Measurements from ENCODE around the gene OXCT2.
"Not testable (repeated sequence)": the region's sequence is repeated elsewhere in the genome, so short reads cannot be mapped to it uniquely, and the experiment has no call there.

The OXCT2 gene

DNA sequence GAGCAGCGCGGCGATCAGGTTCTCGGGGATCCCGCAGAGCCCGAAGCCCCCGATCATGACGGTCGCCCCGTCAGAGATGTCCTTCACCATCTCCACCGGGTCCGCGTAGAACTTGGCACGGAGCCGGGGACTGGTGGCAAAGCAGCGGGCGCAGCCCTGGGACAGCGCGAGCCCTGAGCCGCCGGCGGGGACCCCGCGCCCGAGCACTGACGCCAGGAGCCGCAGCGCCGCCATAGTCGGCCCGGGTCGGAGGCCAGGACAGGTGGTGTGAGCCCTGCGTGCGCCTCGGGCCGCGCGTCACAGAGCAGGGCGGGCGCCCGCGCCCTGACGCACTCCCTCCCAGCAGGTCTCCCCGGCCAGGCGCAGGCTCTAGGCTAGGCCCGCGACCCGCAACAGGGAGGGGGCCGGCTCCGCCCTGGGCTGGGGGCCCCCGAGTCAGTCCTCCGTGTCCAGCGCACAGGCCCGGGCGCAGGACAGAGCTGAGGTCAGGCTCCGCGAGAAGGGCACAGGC lies at the start of gene OXCT2:
OXCT2 (minus strand) TSS at position 327 of the 511 bp plus-strand sequence; CDS start at position 234, 93 bp downstream.
- in situ Hi-C loops (cut with HindIII; ENCODE audit: low sequenced_read_pairs): not testable (repeated sequence)

DNA sequence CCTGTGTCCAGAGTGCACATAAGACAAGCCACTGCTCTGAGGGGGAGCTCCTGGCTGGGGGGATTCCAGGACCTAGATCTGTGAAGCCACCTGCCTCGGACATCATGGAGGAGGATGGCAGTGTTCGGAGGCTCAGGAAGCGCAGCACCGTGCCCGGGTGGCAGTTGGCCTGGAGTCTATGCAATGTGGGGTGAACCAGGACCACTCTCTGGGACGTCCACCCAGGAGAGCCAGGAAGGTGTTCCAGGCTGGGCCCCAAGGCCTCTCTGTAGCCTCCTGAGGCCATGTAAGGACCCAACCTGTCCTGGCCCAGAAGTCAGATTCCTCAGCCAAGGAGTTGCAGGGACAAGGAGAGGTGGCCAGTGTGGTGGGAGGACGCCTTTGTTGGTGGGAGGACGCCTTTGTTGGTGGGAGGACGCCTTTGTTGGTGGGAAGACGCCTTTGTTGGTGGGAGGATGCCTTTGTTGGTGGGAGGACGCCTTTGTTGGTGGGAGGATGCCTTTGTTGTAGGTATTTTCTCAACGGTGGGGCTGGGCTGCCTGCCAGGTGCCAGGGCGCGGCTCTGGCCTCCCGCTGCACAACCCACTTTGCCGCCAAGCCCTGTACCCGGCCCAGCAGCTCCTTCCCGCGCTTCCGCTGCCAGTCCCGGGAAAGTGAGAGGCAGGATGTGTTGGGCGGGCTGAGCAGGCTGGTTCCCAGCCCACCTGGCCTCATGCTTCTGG lies 48.1 kb upstream of the OXCT2 start:
- in situ Hi-C loops (cut with HindIII; ENCODE audit: low sequenced_read_pairs): no loop called here

DNA sequence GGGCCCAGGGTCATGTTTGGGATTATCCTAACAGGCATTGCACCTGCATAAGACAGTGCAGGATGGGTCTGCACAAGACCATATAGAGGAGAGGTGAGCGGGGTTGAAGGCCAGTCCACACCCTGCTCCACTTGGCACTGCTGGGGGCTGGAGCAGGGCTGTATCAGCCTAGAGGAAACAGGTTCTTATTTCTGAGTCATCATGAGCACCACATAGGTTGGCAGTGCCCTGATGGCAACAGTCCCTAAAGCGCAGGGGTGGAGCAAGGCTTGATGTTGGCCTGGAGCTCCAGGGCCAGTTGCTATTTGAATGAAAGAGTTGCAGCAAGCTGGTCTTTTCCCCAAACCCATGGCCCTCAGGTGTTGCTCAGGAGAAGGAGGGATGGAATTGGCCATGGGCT lies 47.3 kb upstream of the OXCT2 start:
- in situ Hi-C loops (cut with HindIII; ENCODE audit: low sequenced_read_pairs): no loop called here

DNA sequence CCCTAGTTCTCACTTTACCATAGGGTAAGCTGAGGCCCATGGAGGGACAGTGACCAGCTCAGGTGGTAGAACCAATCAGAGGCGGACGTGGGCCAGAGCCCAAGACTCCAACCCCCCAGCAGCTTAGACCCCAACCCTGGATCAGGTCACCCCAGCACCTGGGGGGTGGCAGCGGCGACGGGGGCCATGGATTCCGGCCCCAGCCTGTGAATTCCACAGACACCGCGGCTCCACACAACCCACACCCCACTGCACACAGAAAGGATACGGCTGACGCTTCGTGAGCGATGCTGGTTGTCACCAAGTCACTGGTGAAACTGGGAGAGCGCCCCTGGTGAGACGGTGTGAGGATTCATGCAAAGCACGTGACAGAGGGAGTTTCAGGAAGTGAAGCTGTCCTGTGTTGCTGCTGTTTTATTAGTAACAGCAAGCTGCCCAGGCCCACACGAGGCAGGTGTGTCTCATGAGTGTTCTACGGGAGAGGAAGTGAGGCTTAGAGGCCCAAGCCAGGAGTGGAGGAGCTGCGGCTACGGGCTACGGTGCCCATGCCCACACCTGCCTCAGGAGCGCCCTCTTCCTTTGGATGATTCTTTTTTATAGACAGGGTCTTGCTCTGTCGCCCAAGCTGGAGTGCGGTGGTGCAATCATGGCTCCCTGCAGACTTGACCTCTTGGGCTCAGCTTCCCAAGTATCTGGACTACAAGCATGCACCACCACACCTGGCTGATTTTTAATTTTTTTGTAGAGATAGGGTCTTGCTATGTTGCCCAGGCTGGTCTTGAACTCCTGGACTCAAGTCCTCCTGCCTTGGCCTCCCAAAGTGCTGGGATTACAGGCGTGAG lies 46.2 kb upstream of the OXCT2 start:
- in situ Hi-C loops (cut with HindIII; ENCODE audit: low sequenced_read_pairs): not testable (repeated sequence)

DNA sequence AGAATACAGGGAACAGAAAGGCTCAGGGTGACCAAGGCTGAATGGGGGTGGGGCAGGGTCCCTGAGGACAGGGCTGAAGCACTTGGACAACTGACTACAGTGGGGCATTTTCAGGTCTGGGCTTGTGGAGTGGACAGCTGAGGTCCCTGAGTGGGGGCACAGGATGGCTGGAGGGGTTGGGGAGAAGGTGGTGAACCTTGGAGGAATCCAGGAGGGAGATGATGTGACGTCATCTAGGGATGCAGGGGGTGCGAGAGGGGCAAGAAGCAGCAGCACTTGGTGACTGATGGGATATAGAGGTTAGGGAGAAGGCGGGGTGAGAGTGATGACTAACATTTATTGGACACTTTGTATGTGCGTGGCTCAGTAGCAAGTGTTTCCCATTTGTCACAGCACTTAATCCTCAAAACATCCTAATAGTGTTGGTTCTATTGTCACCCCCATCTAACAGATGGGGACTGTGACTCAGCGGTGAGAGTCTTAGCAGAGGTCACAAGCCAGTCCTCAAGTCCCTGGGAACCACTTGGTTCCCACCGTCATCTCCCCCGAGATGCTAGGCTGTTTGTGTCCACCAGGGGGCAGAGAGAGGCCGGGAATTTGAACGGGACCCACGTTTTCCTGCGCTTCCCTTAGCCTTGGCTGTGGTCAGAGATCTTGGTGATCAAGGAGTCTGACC lies 45.4 kb upstream of the OXCT2 start:
- in situ Hi-C loops (cut with HindIII; ENCODE audit: low sequenced_read_pairs): no loop called here

DNA sequence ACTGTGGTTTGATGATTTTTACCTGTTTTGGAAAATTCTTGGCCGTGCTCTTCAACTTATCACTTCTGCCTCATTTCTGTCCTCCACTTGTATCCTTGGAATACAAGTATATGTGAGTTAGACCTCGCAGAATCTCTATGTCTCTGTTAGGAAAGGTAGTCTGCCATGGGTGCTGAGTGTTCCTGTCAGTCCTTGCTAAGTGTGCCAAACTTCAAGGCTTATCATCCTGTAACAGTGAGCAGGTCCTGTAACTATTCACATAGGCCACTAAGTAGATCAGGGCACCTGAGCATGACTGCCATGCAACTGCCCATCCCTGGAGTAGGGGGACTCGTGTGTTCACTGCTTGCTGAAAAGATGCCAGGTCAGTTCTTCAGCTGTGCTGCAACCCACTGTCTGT lies 41.8 kb upstream of the OXCT2 start:
- in situ Hi-C loops (cut with HindIII; ENCODE audit: low sequenced_read_pairs): no loop called here

DNA sequence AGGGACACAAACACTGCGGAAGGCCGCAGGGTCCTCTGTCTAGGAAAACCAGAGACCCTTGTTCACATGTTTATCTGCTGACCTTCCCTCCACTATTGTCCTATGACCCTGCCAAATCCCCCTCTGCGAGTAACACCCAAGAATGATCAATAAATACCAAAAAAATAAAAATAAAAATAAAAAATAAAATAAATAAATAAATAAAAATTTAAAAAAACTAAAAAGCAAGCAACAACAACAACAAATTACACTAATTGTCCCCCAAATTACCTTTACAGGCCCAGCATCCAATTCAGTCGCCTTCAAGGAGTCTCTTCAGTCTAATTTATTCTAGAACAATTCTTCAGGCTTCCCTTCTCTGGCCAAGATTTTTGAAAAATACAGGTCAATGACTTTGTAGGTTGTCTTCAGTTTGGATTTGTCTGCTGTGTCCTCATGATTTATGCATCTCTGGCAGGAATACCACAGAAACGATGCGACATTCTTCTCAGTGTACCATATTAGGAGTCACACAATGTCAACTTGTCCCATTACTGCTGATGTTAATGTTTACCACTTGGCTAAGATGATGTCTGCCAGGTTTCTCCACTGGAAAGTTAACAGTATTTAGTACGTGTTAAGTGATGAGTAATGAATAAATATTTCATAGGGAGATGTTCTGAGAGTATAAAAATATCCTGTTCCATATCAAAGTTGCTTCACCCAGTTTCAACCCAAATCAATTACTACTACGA lies 37.8 kb upstream of the OXCT2 start:
- in situ Hi-C loops (cut with HindIII; ENCODE audit: low sequenced_read_pairs): no loop called here

DNA sequence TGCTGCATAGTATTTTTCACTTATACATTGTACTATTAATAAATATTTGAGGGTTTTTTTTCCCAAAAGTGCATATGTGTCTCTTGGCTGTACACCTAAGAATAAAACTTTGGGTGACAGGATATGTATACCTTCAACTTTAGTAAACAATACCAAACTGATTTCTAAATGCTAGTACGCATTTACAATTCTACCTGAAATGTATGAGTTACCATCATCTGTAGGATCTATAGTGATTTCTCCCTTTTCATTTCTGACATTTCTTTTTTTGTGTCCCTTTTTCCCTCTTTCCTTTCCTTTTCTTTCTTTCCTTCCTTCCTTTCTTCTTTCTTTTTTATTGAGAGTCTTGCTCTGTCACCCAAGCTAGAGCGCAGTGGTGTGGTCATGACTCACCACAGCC lies 34.2 kb upstream of the OXCT2 start:
- in situ Hi-C loops (cut with HindIII; ENCODE audit: low sequenced_read_pairs): no loop called here

DNA sequence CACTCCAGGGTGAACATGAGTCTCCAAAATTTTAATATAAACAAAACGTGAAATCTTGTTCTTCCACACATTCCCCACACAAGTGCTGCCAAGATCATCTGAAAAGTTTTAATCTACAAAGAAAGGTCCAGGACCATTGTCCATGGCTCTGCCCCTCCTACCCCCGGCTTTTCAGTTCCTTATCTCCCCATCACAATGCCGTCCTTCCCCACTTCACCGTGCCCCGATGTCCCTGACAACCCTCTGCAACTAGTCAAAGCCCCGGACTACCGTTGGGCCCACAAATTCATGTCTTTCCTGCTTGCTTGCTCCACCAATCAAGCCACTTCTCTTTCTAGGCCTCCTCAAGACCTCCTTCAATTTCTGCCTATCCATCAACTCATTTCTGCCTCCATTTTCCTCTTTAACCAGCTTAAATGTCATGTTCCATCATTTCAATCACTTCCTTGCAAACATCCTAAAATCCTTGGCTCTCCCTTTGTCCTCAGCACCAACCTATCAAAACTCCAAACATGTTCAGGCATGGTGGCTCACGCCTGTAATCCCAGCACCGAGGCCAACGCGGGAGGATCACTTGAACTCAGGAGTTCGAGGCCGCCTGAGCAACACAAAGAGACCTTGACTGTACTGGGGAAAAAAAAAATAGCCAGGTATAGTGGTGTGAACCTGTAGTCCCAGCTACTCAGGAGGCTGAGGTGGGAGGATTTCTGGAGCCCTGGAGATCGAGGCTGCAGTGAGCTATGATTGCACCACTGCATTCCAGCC lies 31.5 kb upstream of the OXCT2 start:
- in situ Hi-C loops (cut with HindIII; ENCODE audit: low sequenced_read_pairs): loop anchor here (5.0 kb wide), 1 partner anchor 175 kb away; no protein-coding TSS in a partner anchor

DNA sequence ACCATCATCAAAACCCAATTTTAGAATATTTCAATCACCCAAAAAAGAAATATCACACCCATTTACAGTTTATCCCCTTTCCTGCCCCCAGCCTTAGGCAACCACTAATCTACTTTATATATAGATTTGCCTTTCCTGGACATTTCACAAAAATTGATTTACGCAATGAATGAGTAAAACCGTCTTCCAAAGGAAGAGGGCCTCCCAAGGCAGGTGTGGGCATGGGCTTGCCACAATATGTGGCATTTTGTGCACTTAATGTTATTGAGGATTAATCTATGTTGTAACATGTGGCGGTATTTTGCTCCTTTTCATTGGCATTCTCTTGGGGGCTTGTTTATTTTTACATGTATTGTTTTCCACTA lies 29.3 kb upstream of the OXCT2 start:
- in situ Hi-C loops (cut with HindIII; ENCODE audit: low sequenced_read_pairs): loop anchor here (5.0 kb wide), 1 partner anchor 177 kb away; no protein-coding TSS in a partner anchor

DNA sequence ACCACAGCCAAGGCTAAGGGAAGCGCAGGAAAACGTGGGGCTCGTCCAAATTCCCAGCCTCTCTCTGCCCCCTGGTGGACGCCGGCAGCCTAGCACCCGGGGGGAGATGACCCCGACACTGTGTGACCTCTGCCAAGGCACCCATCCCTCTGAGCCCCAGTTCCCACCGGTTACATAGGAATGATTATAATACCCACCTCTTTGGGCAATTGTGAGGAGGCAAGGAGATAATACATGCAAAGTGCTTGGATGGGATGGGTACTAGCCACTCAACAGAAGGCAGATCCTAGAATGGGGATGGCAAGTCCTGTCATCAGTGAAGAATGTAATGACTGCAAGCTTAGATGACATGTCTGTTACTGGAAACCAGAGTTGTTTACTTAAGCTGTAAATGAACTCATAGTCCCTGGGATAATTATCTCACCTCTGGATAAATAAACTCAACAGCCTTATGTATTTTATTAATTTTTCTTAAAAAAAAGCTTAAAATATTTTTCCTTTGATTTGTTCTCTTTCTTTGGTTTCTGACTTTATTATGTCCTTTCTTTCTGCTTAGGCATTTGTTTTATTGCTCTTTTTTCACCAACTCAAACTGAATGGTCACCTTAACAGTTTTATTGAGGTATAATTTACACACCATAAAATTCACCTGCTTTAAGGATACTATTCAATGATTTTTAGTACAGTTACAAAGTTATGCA lies 28.8 kb upstream of the OXCT2 start:
- in situ Hi-C loops (cut with HindIII; ENCODE audit: low sequenced_read_pairs): loop anchor here (5.0 to 10.0 kb wide), 2 partner anchors 65 to 177 kb away; partner anchors contain the start of gene PPIE

DNA sequence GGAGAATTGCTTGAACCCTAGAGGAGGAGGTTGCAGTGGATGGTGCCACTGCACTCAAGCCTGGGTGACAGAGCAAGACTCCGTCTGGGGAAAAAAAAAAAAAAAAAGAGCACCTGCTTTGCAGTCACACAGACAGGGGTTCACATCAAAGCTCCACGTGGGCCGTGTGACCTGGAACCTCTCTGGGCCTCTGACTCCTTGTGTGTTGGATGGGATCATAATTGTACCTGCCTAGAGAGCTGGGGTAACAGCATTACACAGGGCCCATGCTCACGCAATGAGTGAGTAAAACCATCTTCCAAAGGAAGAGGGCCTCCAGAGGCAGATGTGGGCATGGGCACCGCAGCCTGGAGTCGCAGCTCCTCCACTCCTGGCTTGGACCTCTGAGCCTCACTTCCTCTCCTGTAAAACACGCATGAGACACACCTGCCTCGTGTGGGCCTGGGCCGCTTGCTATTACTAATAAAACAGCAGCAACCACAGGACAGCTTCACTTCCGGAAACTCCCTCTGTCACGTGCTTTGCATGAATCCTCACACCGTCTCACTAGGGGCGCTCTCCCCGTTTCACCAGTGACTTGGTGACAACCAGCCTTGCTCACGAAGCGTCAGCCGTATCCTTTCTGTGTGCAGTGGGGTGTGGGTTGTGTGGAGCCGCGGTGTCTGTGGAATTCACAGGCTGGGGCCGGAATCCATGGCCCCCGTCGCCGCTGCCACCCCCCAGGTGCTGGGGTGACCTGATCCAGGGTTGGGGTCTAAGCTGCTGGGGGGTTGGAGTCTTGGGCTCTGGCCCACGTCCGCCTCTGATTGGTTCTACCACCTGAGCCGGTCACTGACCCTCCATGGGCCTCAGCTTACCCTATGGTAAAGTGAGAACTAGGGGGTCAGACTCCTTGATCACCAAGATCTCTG lies 28.0 kb upstream of the OXCT2 start:
- in situ Hi-C loops (cut with HindIII; ENCODE audit: low sequenced_read_pairs): loop anchor here (10.0 kb wide), 1 partner anchor 64 kb away; the partner anchor contains the start of gene PPIE

DNA sequence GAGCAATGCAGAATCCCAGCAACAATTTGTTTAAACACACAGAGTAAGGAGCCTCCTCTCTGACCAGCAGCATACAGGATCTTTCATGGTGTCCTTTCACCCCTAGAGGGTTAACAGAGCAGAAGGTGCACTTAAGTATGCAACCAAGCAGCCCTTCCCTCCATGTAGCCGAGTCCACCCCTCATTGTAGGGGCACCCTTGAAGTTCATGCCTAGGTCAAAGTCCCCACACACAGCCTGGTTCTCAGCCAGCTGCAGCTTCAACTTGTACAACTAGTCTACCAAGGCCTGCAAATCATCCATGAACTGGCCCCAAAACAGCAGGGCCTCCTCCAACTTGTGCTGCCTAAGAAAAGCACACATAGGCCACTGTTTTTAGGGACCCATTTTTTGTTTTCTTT lies 24.5 kb upstream of the OXCT2 start:
- in situ Hi-C loops (cut with HindIII; ENCODE audit: low sequenced_read_pairs): loop anchor here (10.0 kb wide), 1 partner anchor 61 kb away; the partner anchor contains the start of gene PPIE

DNA sequence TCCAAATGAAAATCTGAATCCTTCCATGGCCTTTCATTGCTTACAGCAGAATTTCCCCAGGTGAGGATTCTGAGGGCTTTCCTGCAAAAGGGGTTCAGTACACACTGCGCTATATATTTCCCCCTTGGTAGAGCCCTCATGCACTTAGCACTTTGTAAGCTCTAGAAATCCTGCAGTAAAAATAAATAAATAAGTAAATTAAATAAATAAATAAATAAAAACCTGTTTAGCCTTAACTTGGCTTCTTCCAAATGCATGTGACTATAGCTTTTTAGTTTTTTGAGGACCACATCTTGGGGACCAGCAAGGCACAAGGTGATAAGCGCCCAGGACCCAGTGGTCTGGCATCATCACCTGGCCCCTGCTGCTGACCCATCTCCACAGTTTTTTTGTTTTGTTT lies 20.7 kb upstream of the OXCT2 start:
- in situ Hi-C loops (cut with HindIII; ENCODE audit: low sequenced_read_pairs): loop anchor here (10.0 kb wide), 1 partner anchor 57 kb away; the partner anchor contains the start of gene PPIE

DNA sequence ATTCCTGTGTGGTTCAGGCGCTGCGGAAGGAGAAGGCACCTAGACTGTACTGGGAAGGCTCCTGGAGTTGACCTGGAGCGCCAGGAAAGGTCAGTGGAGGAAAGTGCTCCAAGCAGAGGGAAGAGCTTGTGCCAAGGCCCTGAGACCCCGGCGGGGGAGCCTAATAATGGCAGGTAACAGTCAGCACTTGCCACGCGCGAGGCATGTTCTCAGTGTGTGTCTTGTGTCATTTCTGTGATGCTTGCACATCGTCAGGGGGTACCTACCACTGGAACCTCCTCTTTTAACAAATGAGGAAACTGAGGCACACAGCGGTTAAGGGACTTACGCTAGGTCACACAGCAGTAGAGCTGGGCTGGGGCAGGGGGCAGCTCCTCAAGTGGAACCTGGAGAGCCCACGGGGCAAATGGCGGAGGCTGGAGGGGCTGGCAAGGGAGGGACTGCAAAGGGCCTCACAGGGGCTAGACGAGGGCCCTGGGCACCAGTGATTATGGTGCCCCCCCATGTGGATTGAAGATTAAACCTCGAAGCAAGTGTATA lies 18.5 kb upstream of the OXCT2 start:
- in situ Hi-C loops (cut with HindIII; ENCODE audit: low sequenced_read_pairs): loop anchor here (10.0 kb wide), 1 partner anchor 55 kb away; the partner anchor contains the start of gene PPIE

DNA sequence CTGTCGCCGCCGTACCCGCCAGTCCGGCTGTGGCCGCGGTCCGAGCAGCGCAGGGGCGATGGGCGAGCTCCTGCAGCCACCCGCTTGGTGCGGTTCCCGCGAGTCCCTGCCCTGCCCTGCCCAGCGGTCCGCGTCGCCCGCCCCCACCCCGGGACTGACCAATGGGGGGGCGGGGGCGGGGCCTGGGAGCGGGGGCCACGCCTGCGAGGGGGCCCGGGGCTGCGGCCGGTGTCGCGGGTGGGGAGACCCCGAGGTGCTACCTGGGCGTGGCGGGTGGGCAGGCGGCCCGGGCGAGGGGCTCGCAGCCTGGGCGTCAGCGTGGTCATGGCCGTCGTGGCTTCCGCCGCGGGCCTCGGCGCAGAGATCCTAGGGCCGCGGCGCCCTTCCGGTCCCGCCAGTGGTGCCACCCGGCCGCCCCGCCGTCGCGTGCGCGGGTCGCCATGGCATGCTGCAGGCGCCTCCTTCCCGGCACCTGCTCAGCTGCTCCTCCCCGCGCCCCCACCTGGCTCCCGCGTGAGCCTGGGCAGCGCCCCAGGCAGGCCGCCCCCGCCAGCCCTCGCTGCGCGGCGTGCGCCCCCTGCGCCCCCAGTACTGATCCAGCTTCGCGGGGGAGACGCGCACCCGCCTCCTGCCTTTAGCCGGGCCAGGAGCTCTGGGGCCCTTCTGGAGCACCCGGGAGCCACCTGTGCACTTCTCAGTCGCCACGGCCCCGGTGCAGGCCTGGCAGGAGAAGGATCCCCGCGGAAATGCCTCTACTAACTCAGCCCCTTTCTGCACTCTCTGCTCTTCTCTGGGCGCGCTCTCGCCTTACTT lies 17.8 kb upstream of the OXCT2 start, which contains the start of gene BMP8B:
BMP8B (minus strand) TSS at position 108 of the 813 bp plus-strand sequence. CDS start 380 bp downstream, outside the sequence.
- in situ Hi-C loops (cut with HindIII; ENCODE audit: low sequenced_read_pairs): no loop called here

DNA sequence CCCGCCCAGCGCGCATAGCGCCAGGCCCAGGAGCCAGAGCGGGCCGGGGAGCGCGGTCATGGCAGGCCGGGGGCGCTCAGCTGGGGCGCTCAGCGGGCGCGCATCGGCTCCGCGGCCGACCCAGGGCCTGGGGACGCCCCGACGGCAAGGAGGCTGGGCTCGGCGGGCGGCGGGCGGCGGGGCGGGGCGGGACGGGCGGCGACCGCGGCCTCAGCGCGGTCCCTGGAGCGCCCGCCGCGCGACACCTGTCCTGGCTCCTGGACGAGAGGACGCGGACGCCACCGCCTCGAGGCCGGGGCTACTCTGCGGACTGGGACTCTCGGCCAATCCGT lies 17.2 kb upstream of the OXCT2 start:
- in situ Hi-C loops (cut with HindIII; ENCODE audit: low sequenced_read_pairs): no loop called here

Measured in endothelial cell of hepatic sinusoid (primary cell).